Hindlimb muscle (tissue), 1 donor: ENCODE measurements around the gene RWDD4. TPM values are rescaled to one million over a fixed set of nuclear protein-coding genes. Genes with fewer than 3 reads are reported as not detected.

Experiments used
- DNase-seq: peaks from one replicate; pipeline ENCODE4 v3.0.0-alpha.2; 2013
- polyA plus RNA-seq: library from polyadenylated mRNA; unstranded; fragments of 120-200 nt; gene quantifications from one replicate; pipeline ENCODE4 v1.2.1, GENCODE V29; 2013; ENCODE audit not compliant: insufficient read length

RWDD4 gene
- polyA plus RNA-seq, 1 donor = 27.2 TPM

GRCh38 chr4:183599284-183599683 is 59.7 kb downstream of the RWDD4 start:
- DNase-seq = no peak

- DNase-seq = no peak
These were observed 62.8 kb downstream of the RWDD4 start for GRCh38 chr4:183596067-183596757.

- no peak for DNase-seq
These were observed 64.2 kb downstream of the RWDD4 start for GRCh38 chr4:183594823-183595222.

- no peak for DNase-seq
These were observed 67.7 kb downstream of the RWDD4 start for GRCh38 chr4:183591301-183591700.

Other genes with a start within 250 kb of the RWDD4 start
- 16.0 TPM for gene CDKN2AIP, start 214.5 kb downstream of the RWDD4 start, polyA plus RNA-seq
- gene ING2, start 154.1 kb downstream of the RWDD4 start, polyA plus RNA-seq = 15.3 TPM
- 28.1 TPM for gene TRAPPC11, start 108 bp upstream of the RWDD4 start, polyA plus RNA-seq
- 5.3 TPM for gene STOX2, start 246.1 kb upstream of the RWDD4 start, polyA plus RNA-seq